T-helper 1 cell treated with Interleukin-12 subunit alpha and Interleukin-12 subunit beta and Interleukin-4 antibody, amounts not matched to agents 30 μg/mL and 1 μg/mL, for 36 hours (primary cell): ENCODE data around the gene ZNF891.

Experiments used
- H3K27ac Mint-ChIP-seq: one replicate; pipeline ENCODE4 v1.8.0; 2021; ENCODE audit warnings: mild to moderate bottlenecking, mixed read lengths
- H3K27me3 Mint-ChIP-seq: one replicate; pipeline ENCODE4 v1.8.0; 2021; ENCODE audit warnings: low read depth, mixed read lengths
- H3K36me3 Mint-ChIP-seq: one replicate; pipeline ENCODE4 v1.8.0; 2021; ENCODE audit warnings: low read depth, mixed read lengths
- H3K4me1 Mint-ChIP-seq: one replicate; pipeline ENCODE4 v1.8.0; 2021; ENCODE audit warnings: low read depth, mixed read lengths
- H3K4me3 Mint-ChIP-seq: one replicate; pipeline ENCODE4 v1.8.0; 2021; ENCODE audit warnings: mild to moderate bottlenecking, moderate library complexity, mixed read lengths
- H3K9me3 Mint-ChIP-seq: one replicate; pipeline ENCODE4 v1.8.0; 2021; ENCODE audit warnings: mixed read lengths

Gene ZNF891

DNA sequence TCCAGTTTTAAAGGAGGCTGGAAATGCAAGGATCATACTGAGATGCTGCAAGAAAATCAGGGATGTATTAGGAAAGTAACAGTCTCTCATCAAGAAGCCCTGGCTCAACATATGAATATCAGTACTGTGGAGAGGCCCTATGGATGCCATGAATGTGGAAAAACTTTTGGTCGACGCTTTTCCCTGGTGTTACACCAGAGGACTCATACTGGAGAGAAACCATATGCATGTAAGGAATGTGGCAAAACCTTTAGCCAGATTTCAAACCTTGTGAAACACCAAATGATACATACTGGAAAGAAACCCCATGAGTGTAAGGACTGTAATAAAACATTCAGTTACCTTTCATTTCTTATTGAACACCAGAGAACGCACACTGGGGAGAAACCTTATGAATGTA, 24.5 kb downstream of the ZNF891 start:
- Mint-ChIP-seq H3K4me3 (no peak overlapping the region), H3K27me3 (no peaks in the 10 kb centered on the region), H3K9me3 (peaks cover 88% of the 10 kb centered on the region), H3K27ac (no peak overlapping the region), H3K36me3 (peaks cover 82% of the 10 kb centered on the region), H3K4me1 (no peaks in the 10 kb centered on the region)

DNA sequence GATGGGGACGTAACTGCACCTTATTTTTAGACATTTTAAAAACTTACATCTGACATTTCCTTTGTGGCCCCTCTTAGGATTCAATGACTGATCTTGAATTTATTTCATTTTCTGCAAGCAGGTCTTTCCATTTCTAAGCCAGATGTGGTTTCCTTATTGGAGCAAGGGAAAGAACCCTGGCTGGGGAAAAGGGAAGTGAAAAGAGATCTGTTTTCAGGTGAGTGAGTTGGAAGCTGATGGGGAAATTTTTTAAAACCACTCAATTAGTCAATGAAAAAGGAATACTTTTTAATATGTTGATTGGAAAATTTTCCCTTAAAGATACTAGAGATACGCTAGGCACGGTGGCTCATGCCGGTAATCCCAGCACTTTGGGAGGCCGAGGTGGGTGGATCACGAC, 46.7 kb downstream of the ZNF891 start:
- Mint-ChIP-seq H3K9me3 (peaks cover 63% of the 10 kb centered on the region), H3K27me3 (no peaks in the 10 kb centered on the region), H3K4me3 (no peak overlapping the region), H3K36me3 (peaks cover 67% of the 10 kb centered on the region), H3K27ac (no peak overlapping the region), H3K4me1 (peaks cover 8% of the 10 kb centered on the region)

DNA sequence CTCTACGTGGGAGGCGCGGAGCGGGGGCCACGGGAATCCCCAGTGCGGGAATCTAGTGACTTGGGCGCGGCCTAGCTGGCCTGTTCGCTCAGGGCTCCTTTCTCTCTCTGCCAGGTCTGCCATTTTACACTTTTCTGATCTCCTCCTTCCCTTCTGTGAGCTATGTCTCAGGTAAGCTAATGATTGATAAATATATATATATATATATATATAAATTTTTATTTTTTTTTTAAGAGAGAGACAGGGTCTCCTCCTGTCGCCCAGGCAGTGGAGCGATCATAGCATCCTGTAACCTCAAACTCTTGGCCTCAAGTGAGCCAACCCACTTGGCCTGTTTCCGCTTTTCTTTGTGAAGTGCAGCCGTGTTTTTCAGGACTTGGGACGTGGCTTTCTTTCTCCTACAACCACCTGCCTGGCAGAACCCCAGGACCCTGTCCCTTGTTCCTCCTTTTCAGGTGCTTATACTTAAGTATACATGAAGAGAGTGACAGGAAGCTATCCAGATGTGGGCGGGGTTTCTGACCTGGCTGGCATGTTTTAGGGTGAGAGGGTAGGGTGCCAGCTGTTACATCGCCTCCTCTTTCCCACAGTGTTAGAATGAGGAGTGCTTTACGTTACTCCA, 48.8 kb downstream of the ZNF891 start:
- Mint-ChIP-seq H3K27me3 (no peaks in the 10 kb centered on the region), H3K4me3 (no peak overlapping the region), H3K36me3 (peaks cover 52% of the 10 kb centered on the region), H3K4me1 (peaks cover 8% of the 10 kb centered on the region), H3K27ac (no peak overlapping the region), H3K9me3 (peaks cover 66% of the 10 kb centered on the region)

- H3K36me3 Mint-ChIP-seq: peaks cover 47% of the 10 kb centered on the region
- H3K9me3 Mint-ChIP-seq: peaks cover 61% of the 10 kb centered on the region
- H3K27ac Mint-ChIP-seq: no peak within 1 kb of the TSS
- H3K4me3 Mint-ChIP-seq: no peak within 1 kb of the TSS
- peaks cover 8% of the 10 kb centered on the region for H3K4me1 Mint-ChIP-seq
- no peaks in the 10 kb centered on the region for H3K27me3 Mint-ChIP-seq
These were observed 49.5 kb downstream of the ZNF891 start, which contains the start of gene ZNF140 for GRCh38 chr12:133080368-133081158. Gene ZNF140 (plus strand): TSS chr12:133080923. CDS start chr12:133081321, 398 bp downstream.

- Mint-ChIP-seq H3K4me3 (no peak overlapping the region), H3K36me3 (peaks cover 41% of the 10 kb centered on the region), H3K4me1 (peaks cover 8% of the 10 kb centered on the region), H3K9me3 (peaks cover 60% of the 10 kb centered on the region), H3K27ac (no peak overlapping the region), H3K27me3 (no peaks in the 10 kb centered on the region)
These were observed 50.1 kb downstream of the ZNF891 start for GRCh38 chr12:133080026-133080367.

GRCh38 chr12:133073836-133074235, 56.2 kb downstream of the ZNF891 start:
- H3K27me3 Mint-ChIP-seq: no peaks in the 10 kb centered on the region
- H3K36me3 Mint-ChIP-seq: peaks cover 2% of the 10 kb centered on the region
- H3K4me1 Mint-ChIP-seq: no peaks in the 10 kb centered on the region
- peaks cover 48% of the 10 kb centered on the region for H3K9me3 Mint-ChIP-seq
- H3K4me3 Mint-ChIP-seq: no peak overlapping the region
- no peak overlapping the region for H3K27ac Mint-ChIP-seq

DNA sequence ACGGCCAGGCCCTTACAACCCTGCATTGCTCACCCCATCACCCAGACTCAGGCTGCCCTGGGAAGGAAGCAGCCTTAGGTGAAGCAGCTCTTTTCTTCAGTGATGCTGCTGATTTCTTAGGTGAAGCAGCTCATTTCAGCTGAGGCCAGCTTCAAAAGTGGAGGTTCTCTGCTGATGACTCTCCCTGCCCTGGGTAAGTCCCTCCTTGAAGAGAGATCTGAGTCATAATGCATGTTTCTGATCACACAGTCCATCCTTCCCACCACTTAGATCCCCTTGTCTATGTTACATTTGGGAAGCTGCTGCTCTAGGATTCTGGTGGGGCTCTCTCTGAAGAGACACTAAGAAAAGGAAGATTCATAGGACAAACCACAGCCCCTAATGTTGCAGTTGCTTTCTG, 66.5 kb downstream of the ZNF891 start:
- no peaks in the 10 kb centered on the region for H3K4me1 Mint-ChIP-seq
- no peak overlapping the region for H3K4me3 Mint-ChIP-seq
- peaks cover 71% of the 10 kb centered on the region for H3K9me3 Mint-ChIP-seq
- no peaks in the 10 kb centered on the region for H3K27me3 Mint-ChIP-seq
- peaks cover 8% of the 10 kb centered on the region for H3K36me3 Mint-ChIP-seq
- no peak overlapping the region for H3K27ac Mint-ChIP-seq

DNA sequence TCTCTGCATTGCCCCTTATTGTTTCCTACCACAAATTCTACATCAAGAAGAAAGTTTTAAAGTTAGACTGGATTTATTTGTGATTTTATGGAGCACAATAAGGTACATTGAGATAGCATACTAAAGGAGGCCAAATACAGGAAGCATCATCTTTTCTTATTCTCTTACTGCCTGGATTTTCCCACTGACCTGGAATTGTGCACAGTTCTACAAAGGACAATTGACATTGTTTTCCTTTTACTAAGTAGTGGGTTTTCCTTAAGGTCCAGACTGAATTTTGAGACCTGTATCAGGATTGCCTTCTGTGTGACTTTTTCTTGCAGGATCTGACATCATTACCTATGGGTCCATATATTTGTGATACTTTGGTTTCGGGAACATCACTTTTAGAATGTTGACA, 68.1 kb downstream of the ZNF891 start:
- H3K4me3 Mint-ChIP-seq: no peak overlapping the region
- H3K36me3 Mint-ChIP-seq: peaks cover 24% of the 10 kb centered on the region
- no peaks in the 10 kb centered on the region for H3K4me1 Mint-ChIP-seq
- H3K27me3 Mint-ChIP-seq: no peaks in the 10 kb centered on the region
- peaks cover 77% of the 10 kb centered on the region for H3K9me3 Mint-ChIP-seq
- H3K27ac Mint-ChIP-seq: no peak overlapping the region

GRCh38 chr12:133058203-133059113, 71.6 kb downstream of the ZNF891 start:
- no peak overlapping the region for H3K27ac Mint-ChIP-seq
- no peaks in the 10 kb centered on the region for H3K4me1 Mint-ChIP-seq
- peaks cover 36% of the 10 kb centered on the region for H3K36me3 Mint-ChIP-seq
- peaks cover 63% of the 10 kb centered on the region for H3K9me3 Mint-ChIP-seq
- H3K27me3 Mint-ChIP-seq: no peaks in the 10 kb centered on the region
- no peak overlapping the region for H3K4me3 Mint-ChIP-seq

DNA sequence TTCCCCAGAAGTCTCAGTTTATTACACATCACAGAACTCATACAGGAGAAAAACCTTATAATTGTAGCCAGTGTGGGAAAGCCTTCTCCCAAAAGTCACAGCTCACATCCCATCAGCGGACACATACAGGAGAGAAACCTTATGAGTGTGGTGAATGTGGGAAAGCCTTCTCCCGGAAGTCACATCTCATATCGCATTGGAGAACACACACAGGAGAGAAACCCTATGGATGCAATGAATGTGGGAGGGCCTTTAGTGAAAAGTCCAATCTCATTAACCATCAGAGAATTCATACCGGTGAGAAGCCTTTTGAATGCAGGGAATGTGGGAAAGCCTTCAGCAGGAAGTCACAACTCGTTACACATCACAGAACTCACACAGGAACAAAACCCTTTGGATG, 72.6 kb downstream of the ZNF891 start:
- Mint-ChIP-seq H3K27me3 (no peaks in the 10 kb centered on the region), H3K27ac (peak overlapping the region; percentile 49), H3K4me3 (no peak overlapping the region), H3K36me3 (peaks cover 43% of the 10 kb centered on the region), H3K4me1 (no peaks in the 10 kb centered on the region), H3K9me3 (peaks cover 63% of the 10 kb centered on the region)
